ENCODE data around the gene MITD1. TPM values are rescaled to one million over a fixed set of nuclear protein-coding genes. Genes with fewer than 3 reads are reported as not detected.

The MITD1 gene
- total and polyA plus RNA-seq, 2 of the 13 experiments (the other 11 are each of a cell fraction or from before 2014, with no cell fraction given), result 17.8 to 43.7 TPM

GRCh38 chr2:99141110-99142108 is 39.4 kb downstream of the MITD1 start, which contains the start of gene C2orf15 (continued):
- TF ChIP-seq, protein P1, sequence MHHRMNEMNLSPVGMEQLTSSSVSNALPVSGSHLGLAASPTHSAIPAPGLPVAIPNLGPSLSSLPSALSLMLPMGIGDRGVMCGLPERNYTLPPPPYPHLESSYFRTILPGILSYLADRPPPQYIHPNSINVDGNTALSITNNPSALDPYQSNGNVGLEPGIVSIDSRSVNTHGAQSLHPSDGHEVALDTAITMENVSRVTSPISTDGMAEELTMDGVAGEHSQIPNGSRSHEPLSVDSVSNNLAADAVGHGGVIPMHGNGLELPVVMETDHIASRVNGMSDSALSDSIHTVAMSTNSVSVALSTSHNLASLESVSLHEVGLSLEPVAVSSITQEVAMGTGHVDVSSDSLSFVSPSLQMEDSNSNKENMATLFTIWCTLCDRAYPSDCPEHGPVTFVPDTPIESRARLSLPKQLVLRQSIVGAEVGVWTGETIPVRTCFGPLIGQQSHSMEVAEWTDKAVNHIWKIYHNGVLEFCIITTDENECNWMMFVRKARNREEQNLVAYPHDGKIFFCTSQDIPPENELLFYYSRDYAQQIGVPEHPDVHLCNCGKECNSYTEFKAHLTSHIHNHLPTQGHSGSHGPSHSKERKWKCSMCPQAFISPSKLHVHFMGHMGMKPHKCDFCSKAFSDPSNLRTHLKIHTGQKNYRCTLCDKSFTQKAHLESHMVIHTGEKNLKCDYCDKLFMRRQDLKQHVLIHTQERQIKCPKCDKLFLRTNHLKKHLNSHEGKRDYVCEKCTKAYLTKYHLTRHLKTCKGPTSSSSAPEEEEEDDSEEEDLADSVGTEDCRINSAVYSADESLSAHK (CRISPR knock-in tag; IDR thresholded peaks at IDR 0.05; ENCODE audit: borderline replicate concordance), result no peak
- TF ChIP-seq GMEB1 (CRISPR knock-in tag; IDR thresholded peaks at IDR 0.05; ENCODE audit: borderline replicate concordance) (peak; percentile 99), ZNF569 (CRISPR knock-in tag; IDR thresholded peaks at IDR 0.05; ENCODE audit: borderline replicate concordance) (peak; percentile 87; the same call in 1 of the 2 replicates), NCOR1 (IDR thresholded peaks at IDR 0.05; ENCODE audit: borderline replicate concordance, low read length) (no peak; the same call in 1 of the 2 replicates), TEAD3 (CRISPR knock-in tag; optimal IDR thresholded peaks at IDR 0.05; ENCODE audit: borderline replicate concordance) (no peak), ZNF672 (CRISPR knock-in tag; IDR thresholded peaks at IDR 0.05) (no peak), TBP (CRISPR knock-in tag; IDR thresholded peaks at IDR 0.05) (0 out of 2 replicates have a peak, but pooled peaks have one; percentile 40), RARG (CRISPR knock-in tag; IDR thresholded peaks at IDR 0.05; ENCODE audit: low read depth) (0 out of 2 replicates have a peak, but pooled peaks have one; percentile 39), RFXANK (CRISPR knock-in tag; IDR thresholded peaks at IDR 0.05) (no peak)
- TF ChIP-seq, protein P2, sequence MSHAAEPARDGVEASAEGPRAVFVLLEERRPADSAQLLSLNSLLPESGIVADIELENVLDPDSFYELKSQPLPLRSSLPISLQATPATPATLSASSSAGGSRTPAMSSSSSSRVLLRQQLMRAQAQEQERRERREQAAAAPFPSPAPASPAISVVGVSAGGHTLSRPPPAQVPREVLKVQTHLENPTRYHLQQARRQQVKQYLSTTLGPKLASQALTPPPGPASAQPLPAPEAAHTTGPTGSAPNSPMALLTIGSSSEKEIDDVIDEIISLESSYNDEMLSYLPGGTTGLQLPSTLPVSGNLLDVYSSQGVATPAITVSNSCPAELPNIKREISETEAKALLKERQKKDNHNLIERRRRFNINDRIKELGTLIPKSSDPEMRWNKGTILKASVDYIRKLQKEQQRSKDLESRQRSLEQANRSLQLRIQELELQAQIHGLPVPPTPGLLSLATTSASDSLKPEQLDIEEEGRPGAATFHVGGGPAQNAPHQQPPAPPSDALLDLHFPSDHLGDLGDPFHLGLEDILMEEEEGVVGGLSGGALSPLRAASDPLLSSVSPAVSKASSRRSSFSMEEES (CRISPR knock-in tag; IDR thresholded peaks at IDR 0.05), result no peak
- TF ChIP-seq, protein P3, sequence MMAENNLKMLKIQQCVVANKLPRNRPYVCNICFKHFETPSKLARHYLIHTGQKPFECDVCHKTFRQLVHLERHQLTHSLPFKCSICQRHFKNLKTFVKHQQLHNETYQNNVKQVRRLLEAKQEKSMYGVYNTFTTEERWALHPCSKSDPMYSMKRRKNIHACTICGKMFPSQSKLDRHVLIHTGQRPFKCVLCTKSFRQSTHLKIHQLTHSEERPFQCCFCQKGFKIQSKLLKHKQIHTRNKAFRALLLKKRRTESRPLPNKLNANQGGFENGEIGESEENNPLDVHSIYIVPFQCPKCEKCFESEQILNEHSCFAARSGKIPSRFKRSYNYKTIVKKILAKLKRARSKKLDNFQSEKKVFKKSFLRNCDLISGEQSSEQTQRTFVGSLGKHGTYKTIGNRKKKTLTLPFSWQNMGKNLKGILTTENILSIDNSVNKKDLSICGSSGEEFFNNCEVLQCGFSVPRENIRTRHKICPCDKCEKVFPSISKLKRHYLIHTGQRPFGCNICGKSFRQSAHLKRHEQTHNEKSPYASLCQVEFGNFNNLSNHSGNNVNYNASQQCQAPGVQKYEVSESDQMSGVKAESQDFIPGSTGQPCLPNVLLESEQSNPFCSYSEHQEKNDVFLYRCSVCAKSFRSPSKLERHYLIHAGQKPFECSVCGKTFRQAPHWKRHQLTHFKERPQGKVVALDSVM (CRISPR knock-in tag; IDR thresholded peaks at IDR 0.05), result peak; percentile 75

Measured in HepG2 (cell line).